Neural cell (in vitro differentiated cells): ENCODE measurements around the gene LRRD1.

ENCODE experiments used
- POLR2AphosphoS5 ChIP-seq: IDR thresholded peaks from 2 replicates; pipeline ENCODE4 v1.6.1; 2012
- RAD21 ChIP-seq: fragments of 450-650 bp; conservative IDR thresholded peaks from 2 replicates; pipeline ENCODE4 v1.6.1; 2014; ENCODE audit warnings: antibody characterized with exemption, mild to moderate bottlenecking, moderate library complexity
- TAF1 ChIP-seq: IDR thresholded peaks from 2 replicates; pipeline ENCODE4 v1.6.1; 2012; ENCODE audit warnings: low read depth
- TF ChIP-seq, protein P1 (sequence below): fragments of 450-650 bp; IDR thresholded peaks from 2 replicates; pipeline ENCODE4 v1.5.1; 2014; ENCODE audit warnings: antibody characterized with exemption, mild to moderate bottlenecking, moderate library complexity; ENCODE audit not compliant: poor library complexity, severe bottlenecking
- TF ChIP-seq, protein P2 (sequence below): IDR thresholded peaks from 2 replicates; pipeline ENCODE4 v1.6.1; 2012; ENCODE audit warnings: borderline replicate concordance

DNA sequence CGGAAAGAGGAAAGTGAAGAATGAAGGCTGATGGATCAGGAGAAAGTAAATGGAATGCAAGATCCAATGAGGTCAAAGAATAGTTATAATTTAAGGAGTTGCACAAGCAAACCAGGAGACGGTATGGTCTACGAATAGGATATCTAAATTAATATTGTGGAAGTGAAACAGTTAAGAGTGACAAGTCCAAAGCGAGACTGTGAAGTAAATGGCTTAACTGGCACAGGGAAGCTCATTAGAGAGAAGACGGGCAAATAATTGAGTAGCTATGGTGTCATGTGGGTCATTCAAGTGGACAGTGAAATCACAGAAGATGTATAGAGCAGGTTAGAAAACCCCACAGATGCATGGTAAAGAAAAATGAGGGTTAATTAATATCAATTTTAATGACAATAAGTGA, 47.8 kb downstream of the LRRD1 start:
- TF ChIP-seq TAF1, result no peak
- TF ChIP-seq, protein P1, sequence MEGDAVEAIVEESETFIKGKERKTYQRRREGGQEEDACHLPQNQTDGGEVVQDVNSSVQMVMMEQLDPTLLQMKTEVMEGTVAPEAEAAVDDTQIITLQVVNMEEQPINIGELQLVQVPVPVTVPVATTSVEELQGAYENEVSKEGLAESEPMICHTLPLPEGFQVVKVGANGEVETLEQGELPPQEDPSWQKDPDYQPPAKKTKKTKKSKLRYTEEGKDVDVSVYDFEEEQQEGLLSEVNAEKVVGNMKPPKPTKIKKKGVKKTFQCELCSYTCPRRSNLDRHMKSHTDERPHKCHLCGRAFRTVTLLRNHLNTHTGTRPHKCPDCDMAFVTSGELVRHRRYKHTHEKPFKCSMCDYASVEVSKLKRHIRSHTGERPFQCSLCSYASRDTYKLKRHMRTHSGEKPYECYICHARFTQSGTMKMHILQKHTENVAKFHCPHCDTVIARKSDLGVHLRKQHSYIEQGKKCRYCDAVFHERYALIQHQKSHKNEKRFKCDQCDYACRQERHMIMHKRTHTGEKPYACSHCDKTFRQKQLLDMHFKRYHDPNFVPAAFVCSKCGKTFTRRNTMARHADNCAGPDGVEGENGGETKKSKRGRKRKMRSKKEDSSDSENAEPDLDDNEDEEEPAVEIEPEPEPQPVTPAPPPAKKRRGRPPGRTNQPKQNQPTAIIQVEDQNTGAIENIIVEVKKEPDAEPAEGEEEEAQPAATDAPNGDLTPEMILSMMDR, result no peak
- TF ChIP-seq, protein P2, sequence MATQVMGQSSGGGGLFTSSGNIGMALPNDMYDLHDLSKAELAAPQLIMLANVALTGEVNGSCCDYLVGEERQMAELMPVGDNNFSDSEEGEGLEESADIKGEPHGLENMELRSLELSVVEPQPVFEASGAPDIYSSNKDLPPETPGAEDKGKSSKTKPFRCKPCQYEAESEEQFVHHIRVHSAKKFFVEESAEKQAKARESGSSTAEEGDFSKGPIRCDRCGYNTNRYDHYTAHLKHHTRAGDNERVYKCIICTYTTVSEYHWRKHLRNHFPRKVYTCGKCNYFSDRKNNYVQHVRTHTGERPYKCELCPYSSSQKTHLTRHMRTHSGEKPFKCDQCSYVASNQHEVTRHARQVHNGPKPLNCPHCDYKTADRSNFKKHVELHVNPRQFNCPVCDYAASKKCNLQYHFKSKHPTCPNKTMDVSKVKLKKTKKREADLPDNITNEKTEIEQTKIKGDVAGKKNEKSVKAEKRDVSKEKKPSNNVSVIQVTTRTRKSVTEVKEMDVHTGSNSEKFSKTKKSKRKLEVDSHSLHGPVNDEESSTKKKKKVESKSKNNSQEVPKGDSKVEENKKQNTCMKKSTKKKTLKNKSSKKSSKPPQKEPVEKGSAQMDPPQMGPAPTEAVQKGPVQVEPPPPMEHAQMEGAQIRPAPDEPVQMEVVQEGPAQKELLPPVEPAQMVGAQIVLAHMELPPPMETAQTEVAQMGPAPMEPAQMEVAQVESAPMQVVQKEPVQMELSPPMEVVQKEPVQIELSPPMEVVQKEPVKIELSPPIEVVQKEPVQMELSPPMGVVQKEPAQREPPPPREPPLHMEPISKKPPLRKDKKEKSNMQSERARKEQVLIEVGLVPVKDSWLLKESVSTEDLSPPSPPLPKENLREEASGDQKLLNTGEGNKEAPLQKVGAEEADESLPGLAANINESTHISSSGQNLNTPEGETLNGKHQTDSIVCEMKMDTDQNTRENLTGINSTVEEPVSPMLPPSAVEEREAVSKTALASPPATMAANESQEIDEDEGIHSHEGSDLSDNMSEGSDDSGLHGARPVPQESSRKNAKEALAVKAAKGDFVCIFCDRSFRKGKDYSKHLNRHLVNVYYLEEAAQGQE, result no peak
- no peak for TF ChIP-seq POLR2AphosphoS5
- no peak for TF ChIP-seq RAD21
